Activated CD8-positive, alpha-beta T cell treated with anti-CD3 and anti-CD28 coated beads for 36 hours (primary cell): Measurements from ENCODE around the gene CIROP. TPM values are rescaled to one million over a fixed set of nuclear protein-coding genes. Genes with fewer than 3 reads are reported as not detected.

Experiments
- ATAC-seq: fragments of 200-7000 bp; cut with Tn5 transposase; one replicate; pipeline ENCODE4 v1.10.0; 2021; ENCODE audit warnings: mild to moderate bottlenecking, moderate library complexity
- CTCF ChIA-PET: fragments of 350-600 bp; sonication (Branson Sonifier 250); formaldehyde crosslinking; loops from one replicate; lab custom pipeline; 2021; ENCODE audit warnings: antibody characterized with exemption; lab: Charles Lee
- POLR2A ChIA-PET: fragments of 350-600 bp; sonication (Branson Sonifier 250); formaldehyde crosslinking; loops from one replicate; lab custom pipeline; 2021; ENCODE audit warnings: antibody characterized with exemption; lab: Charles Lee
- DNase-seq: peaks from one replicate; pipeline ENCODE4 v3.0.0-alpha.2; 2020
- H3K27ac Mint-ChIP-seq: one replicate; pipeline ENCODE4 v1.8.0; 2021; ENCODE audit warnings: mild to moderate bottlenecking, mixed read lengths
- H3K27me3 Mint-ChIP-seq: one replicate; pipeline ENCODE4 v1.8.0; 2021; ENCODE audit warnings: mixed read lengths
- H3K36me3 Mint-ChIP-seq: one replicate; pipeline ENCODE4 v1.8.0; 2021; ENCODE audit warnings: low read depth, mixed read lengths
- H3K4me1 Mint-ChIP-seq: one replicate; pipeline ENCODE4 v1.8.0; 2021; ENCODE audit warnings: low read depth, mixed read lengths
- H3K4me3 Mint-ChIP-seq: one replicate; pipeline ENCODE4 v1.8.0; 2021; ENCODE audit warnings: mild to moderate bottlenecking, moderate library complexity, mixed read lengths
- H3K9me3 Mint-ChIP-seq: one replicate; pipeline ENCODE4 v1.8.0; 2021; ENCODE audit warnings: mixed read lengths
- CTCF ChIP-seq: fragments of 200-600 bp; IDR thresholded peaks from one replicate; pipeline ENCODE4 v1.8.0; 2022; ENCODE audit warnings: antibody characterized with exemption, mild to moderate bottlenecking
- intact Hi-C: fragments of 100-400 bp; cut with micrococcal nuclease; formaldehyde crosslinking; loops from one replicate; pipeline ENCODE4 v1.10.0; 2022
- total RNA-seq, 2 experiments: library from RNA; stranded (reverse); gene quantifications; one replicate each; pipeline ENCODE4 v1.2.3, GENCODE V29; 2021

CIROP gene
- total RNA-seq, 2 experiments from 2014 or later = not detected

DNA sequence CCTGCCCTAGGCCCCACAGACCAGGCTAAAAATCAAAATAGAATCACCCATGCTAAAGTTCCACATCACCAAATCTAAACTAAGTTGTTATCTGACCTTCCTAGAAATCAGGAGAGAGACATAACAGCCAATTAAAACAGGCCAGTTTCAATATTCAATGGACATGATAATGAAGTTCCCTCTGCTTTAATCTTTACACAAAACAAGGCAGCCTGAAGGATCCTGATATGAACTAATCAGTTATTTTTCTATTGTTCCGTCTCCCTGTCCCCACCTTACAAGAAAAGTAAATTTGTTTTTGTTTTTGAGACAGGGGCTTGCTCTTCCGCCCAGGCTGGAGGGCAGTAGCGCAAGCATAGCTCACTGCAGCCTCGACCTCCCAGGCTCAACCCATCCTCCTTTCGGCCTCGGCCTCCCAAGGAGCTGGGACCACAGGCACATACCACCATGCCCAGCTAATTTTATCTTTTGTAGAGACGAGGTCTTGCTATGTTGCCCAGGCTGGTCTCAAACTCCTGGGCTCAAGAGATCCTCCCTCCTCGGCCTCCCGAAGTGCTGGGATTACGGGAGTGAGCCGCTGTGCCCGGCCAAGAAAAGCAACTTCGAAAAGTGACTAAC lies 19.7 kb upstream of the CIROP start:
- intact Hi-C loops = loop anchor here (5.0 kb wide), 1 partner anchor 173 kb away; no protein-coding TSS in a partner anchor
- H3K27me3 Mint-ChIP-seq = no peaks in the 10 kb centered on the region
- ChIA-PET CTCF (interaction anchor here (0.8 to 13.3 kb wide), 2 partner anchors 56 to 61 kb away, joined by 3 to 290 read pairs; partner anchors contain the start of gene SLC7A8), POLR2A (no interaction called here)
- H3K9me3 Mint-ChIP-seq = no peaks in the 10 kb centered on the region
- H3K4me3 Mint-ChIP-seq = no peak overlapping the region
- ATAC-seq = no peak
- peaks cover 22% of the 10 kb centered on the region for H3K4me1 Mint-ChIP-seq
- no peak for TF ChIP-seq CTCF
- H3K36me3 Mint-ChIP-seq = no peaks in the 10 kb centered on the region
- DNase-seq = no peak
- no peak overlapping the region for H3K27ac Mint-ChIP-seq

- Mint-ChIP-seq H3K4me3 (no peak overlapping the region), H3K27ac (no peak overlapping the region), H3K36me3 (no peaks in the 10 kb centered on the region), H3K27me3 (no peaks in the 10 kb centered on the region), H3K9me3 (no peaks in the 10 kb centered on the region), H3K4me1 (peaks cover 29% of the 10 kb centered on the region)
- ChIA-PET POLR2A (interaction anchor here (0.7 kb wide), 1 partner anchor 58 kb away, joined by 3 read pairs; no protein-coding TSS in a partner anchor), CTCF (interaction anchor here (1.0 to 13.3 kb wide), 3 partner anchors 46 to 62 kb away, joined by 3 to 290 read pairs (median 32); partner anchors contain the start of gene SLC7A8)
- DNase-seq (no peak), ATAC-seq (no peak)
- TF ChIP-seq CTCF = no peak
- intact Hi-C loops = loop anchor here (5.0 kb wide), 1 partner anchor 174 kb away; no protein-coding TSS in a partner anchor
Observed at GRCh38 chr14:23123419-23123818, 18.6 kb upstream of the CIROP start.

GRCh38 chr14:23122086-23122485 lies 17.3 kb upstream of the CIROP start:
- Mint-ChIP-seq H3K4me3 (no peak overlapping the region), H3K4me1 (peaks cover 39% of the 10 kb centered on the region), H3K27ac (no peak overlapping the region), H3K9me3 (no peaks in the 10 kb centered on the region), H3K36me3 (no peaks in the 10 kb centered on the region), H3K27me3 (no peaks in the 10 kb centered on the region)
- POLR2A ChIA-PET = interaction anchor here (0.9 kb wide), 1 partner anchor 61 kb away, joined by 4 read pairs; the partner anchor contains the start of gene SLC7A8
- DNase-seq (no peak), ATAC-seq (no peak)
- intact Hi-C loops = loop anchor here (5.0 kb wide), 1 partner anchor 175 kb away; no protein-coding TSS in a partner anchor
- no peak for TF ChIP-seq CTCF
- CTCF ChIA-PET = interaction anchor here (1.0 to 13.3 kb wide), 18 partner anchors 8 to 257 kb away, joined by 3 to 290 read pairs (median 14); partner anchors contain the start of genes CIROP, PABPN1 and SLC7A8

DNA sequence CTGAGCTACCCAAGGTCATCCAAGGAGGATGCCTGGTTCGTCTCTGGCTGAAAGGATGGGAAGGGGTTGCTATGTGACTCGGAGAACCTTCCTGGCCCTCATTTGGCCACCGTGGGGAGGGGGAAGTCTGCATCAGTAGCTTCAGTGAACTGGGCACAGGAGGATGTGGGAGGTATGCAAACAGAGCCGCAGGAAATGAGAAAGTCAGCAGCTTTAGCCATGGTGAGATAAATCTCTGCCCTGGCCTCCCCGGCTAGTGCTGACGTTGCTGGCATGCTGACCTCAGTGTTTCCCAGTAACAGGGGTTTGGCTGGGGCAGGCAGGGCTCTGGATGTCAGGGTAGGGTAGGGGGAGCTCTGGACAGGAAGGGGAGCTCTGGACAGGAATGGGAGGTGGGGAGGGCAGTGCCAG lies 16.6 kb upstream of the CIROP start:
- no peaks in the 10 kb centered on the region for H3K9me3 Mint-ChIP-seq
- DNase-seq (peak; percentile 18), ATAC-seq (peak; percentile 14)
- H3K36me3 Mint-ChIP-seq = no peaks in the 10 kb centered on the region
- peaks cover 43% of the 10 kb centered on the region for H3K4me1 Mint-ChIP-seq
- H3K4me3 Mint-ChIP-seq = no peak overlapping the region
- intact Hi-C loops = loop anchor here (1.0 to 5.0 kb wide), 2 partner anchors 66 to 176 kb away; no protein-coding TSS in a partner anchor
- ChIA-PET CTCF (interaction anchor here (0.6 to 13.3 kb wide), 46 partner anchors 9 to 349 kb away, joined by 3 to 290 read pairs (median 6); partner anchors contain the start of genes ACIN1, C14orf119, CIROP and HOMEZ), POLR2A (interaction anchor here (0.8 to 1.1 kb wide), 3 partner anchors 61 to 201 kb away, joined by 3 to 4 read pairs (median 3); partner anchors contain the start of gene SLC7A8)
- TF ChIP-seq CTCF = no peak
- peak overlapping the region; percentile 29 for H3K27ac Mint-ChIP-seq
- H3K27me3 Mint-ChIP-seq = no peaks in the 10 kb centered on the region
